Measurements from ENCODE around the gene WEE2. TPM values are rescaled to one million over a fixed set of nuclear protein-coding genes. Genes with fewer than 3 reads are reported as not detected.

Gene WEE2
- total RNA-seq, 1 donor from 2014 or later = not detected

DNA sequence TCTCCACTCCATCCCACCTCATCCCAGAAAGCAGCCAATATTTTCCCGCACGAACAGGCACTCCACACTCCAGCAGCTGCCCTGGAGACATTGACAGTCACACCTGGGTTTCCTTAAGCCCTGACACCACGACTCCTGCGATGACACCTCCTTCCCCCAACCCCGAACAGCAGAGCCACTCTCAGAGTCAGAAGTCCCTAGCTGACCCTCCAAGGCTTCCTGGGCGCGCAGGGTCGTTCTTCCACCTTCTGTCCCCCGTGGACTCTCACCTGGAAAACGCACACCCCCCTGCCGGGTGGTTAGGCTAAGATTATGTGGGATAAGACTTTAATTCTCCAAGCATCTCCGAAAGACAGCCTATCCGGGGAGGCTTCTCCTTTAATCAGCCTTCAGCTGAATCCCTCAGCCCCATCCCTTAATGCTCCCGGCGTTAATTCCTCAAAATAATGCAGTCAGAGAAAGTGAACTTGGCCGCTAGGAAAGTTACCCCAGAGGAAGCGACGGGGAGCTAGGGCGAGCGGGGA is 7.2 kb upstream of the WEE2 start:
- TF ChIP-seq, protein P1, sequence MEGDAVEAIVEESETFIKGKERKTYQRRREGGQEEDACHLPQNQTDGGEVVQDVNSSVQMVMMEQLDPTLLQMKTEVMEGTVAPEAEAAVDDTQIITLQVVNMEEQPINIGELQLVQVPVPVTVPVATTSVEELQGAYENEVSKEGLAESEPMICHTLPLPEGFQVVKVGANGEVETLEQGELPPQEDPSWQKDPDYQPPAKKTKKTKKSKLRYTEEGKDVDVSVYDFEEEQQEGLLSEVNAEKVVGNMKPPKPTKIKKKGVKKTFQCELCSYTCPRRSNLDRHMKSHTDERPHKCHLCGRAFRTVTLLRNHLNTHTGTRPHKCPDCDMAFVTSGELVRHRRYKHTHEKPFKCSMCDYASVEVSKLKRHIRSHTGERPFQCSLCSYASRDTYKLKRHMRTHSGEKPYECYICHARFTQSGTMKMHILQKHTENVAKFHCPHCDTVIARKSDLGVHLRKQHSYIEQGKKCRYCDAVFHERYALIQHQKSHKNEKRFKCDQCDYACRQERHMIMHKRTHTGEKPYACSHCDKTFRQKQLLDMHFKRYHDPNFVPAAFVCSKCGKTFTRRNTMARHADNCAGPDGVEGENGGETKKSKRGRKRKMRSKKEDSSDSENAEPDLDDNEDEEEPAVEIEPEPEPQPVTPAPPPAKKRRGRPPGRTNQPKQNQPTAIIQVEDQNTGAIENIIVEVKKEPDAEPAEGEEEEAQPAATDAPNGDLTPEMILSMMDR (IDR thresholded peaks at IDR 0.05; ENCODE audit: partially characterized antibody, unreplicated experiment) = no peak
- H3K27me3 Mint-ChIP-seq (ENCODE audit: unreplicated experiment) = no peaks in the 10 kb centered on the region

DNA sequence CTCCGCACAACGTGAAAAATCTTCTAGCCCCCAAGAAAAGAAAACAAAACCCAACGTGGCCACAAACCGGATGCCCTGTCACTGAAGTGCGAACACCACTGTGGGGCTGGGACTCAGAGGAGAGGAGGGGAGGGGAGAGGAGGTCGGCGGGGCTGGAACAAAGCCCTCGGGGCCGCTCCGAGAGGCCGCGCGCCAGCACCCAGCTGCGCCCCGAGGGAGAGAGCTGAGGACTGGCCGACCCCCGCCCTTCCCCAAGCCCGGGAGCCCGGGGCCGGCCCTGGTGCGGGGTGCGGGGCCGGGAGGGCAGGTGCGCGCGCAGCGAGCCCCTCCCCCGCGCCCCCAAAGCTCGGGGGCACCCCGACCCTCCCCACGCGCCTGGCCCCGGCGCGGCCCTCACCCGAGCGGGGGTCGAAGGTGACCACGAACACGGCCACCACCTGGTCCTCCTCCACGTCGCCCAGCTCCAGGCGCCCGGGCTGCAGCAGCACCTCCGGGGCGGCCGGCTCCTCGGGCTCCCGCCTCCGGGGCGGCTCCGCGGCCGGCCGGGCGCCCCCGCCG is 6.6 kb upstream of the WEE2 start:
- H3K4me3 Mint-ChIP-seq (ENCODE audit: unreplicated experiment) = peak overlapping the region; percentile 84
- DNase-seq = peak; percentile 63
- H3K9me3 Mint-ChIP-seq (ENCODE audit: unreplicated experiment) = peaks cover 2% of the 10 kb centered on the region
- no peaks in the 10 kb centered on the region for H3K27me3 Mint-ChIP-seq (ENCODE audit: unreplicated experiment)
- no peaks in the 10 kb centered on the region for H3K36me3 Mint-ChIP-seq (ENCODE audit: unreplicated experiment)
- TF ChIP-seq, protein P1 (IDR thresholded peaks at IDR 0.05; ENCODE audit: partially characterized antibody, unreplicated experiment) = no peak
- peaks cover 15% of the 10 kb centered on the region for H3K4me1 Mint-ChIP-seq (ENCODE audit: low read depth, unreplicated experiment)
- no peak overlapping the region for H3K27ac Mint-ChIP-seq (ENCODE audit: unreplicated experiment)

More for the DNA sequence above, 7.2 kb upstream of the WEE2 start:
- Mint-ChIP-seq H3K4me1 (ENCODE audit: low read depth, unreplicated experiment) (peaks cover 21% of the 10 kb centered on the region), H3K36me3 (ENCODE audit: unreplicated experiment) (no peaks in the 10 kb centered on the region), H3K4me3 (ENCODE audit: unreplicated experiment) (peak overlapping the region; percentile 83), H3K27ac (ENCODE audit: unreplicated experiment) (no peak overlapping the region), H3K9me3 (ENCODE audit: unreplicated experiment) (peaks cover 2% of the 10 kb centered on the region)
- no peak for DNase-seq

DNA sequence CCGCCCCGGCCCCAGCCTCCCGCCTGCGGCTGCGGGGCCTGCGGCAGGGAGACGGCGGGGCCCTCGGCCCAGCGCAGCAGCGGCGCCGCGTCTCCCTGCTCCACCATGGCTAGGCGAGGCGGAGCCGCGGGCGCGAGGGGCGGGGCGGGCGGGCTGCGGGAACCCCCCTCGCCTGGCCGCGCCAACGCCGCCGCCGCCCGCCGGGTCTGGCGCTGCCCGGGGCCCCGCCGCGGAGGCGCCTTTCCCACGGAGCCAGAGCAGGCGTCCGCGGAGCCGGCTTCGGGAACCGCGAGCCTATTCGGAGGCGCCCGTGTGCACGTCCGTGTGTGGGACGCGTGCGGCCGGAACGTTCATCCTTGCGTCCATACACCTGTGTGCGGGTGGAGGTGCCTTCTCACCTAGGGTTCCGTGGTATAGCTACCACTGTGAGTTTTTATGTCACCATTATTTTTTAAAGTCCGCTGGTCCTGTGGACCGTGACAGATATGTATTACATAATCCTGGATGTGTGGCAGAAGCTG is 6.0 kb upstream of the WEE2 start, which contains the start of gene DENND11:
DENND11 (minus strand) TSS at position 120 of the 521 bp plus-strand sequence; CDS start at position 107, 13 bp downstream.
- Mint-ChIP-seq H3K4me1 (ENCODE audit: low read depth, unreplicated experiment) (peaks cover 15% of the 10 kb centered on the region), H3K36me3 (ENCODE audit: unreplicated experiment) (no peaks in the 10 kb centered on the region), H3K4me3 (ENCODE audit: unreplicated experiment) (peak within 1 kb of the TSS; percentile 84), H3K27ac (ENCODE audit: unreplicated experiment) (no peak within 1 kb of the TSS), H3K27me3 (ENCODE audit: unreplicated experiment) (no peaks in the 10 kb centered on the region), H3K9me3 (ENCODE audit: unreplicated experiment) (peaks cover 2% of the 10 kb centered on the region)
- peak; percentile 65 for DNase-seq
- TF ChIP-seq, protein P1 (IDR thresholded peaks at IDR 0.05; ENCODE audit: partially characterized antibody, unreplicated experiment) = no peak

DNA sequence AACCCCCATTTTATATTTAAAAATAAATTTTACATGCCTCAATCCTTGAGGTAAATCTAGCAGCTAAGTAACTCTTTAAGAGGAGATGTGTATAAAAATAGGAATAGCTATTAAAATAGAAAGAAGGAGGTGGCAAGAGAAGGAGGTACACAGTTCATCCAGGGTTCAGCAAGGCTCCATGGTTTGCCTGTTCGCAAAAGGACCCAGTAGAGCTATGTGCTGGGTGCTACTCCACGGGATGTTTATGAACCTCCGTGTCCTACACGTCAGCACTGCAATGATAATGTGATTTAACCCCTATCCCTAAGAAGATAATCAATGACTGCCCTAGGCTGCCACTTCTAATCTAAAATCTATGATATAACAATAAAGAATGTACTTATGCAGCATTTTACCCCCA is 5.3 kb upstream of the WEE2 start:
- no peak overlapping the region for H3K27ac Mint-ChIP-seq (ENCODE audit: unreplicated experiment)
- no peaks in the 10 kb centered on the region for H3K27me3 Mint-ChIP-seq (ENCODE audit: unreplicated experiment)
- H3K4me1 Mint-ChIP-seq (ENCODE audit: low read depth, unreplicated experiment) = peaks cover 12% of the 10 kb centered on the region
- DNase-seq = no peak
- H3K36me3 Mint-ChIP-seq (ENCODE audit: unreplicated experiment) = no peaks in the 10 kb centered on the region
- no peak overlapping the region for H3K4me3 Mint-ChIP-seq (ENCODE audit: unreplicated experiment)
- H3K9me3 Mint-ChIP-seq (ENCODE audit: unreplicated experiment) = peaks cover 4% of the 10 kb centered on the region
- TF ChIP-seq, protein P1 (IDR thresholded peaks at IDR 0.05; ENCODE audit: partially characterized antibody, unreplicated experiment) = no peak

DNA sequence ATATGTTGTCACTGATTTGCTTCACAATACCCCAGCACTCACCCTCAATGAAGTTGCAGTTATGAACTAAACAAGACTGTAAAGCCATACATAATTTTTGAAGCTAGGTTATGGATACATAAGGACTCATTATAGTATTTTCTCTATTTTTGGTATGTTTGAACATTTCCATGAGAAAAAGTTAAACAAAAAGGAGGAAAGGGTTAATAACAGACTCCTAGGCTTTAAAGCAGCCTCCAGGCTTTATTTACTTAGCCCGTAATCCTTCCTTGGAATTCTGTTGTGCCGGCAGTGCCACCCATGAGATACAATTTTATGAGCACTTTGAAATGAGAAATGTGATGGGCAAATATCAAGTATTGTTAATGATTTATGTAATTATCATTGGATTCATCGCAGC is 4.0 kb upstream of the WEE2 start:
- H3K4me3 Mint-ChIP-seq (ENCODE audit: unreplicated experiment) = no peak overlapping the region

More for the DNA sequence above, 4.0 kb upstream of the WEE2 start:
- H3K27ac Mint-ChIP-seq (ENCODE audit: unreplicated experiment) = no peak overlapping the region
- no peaks in the 10 kb centered on the region for H3K36me3 Mint-ChIP-seq (ENCODE audit: unreplicated experiment)
- no peaks in the 10 kb centered on the region for H3K27me3 Mint-ChIP-seq (ENCODE audit: unreplicated experiment)
- TF ChIP-seq, protein P1 (IDR thresholded peaks at IDR 0.05; ENCODE audit: partially characterized antibody, unreplicated experiment) = no peak
- DNase-seq = no peak
- H3K9me3 Mint-ChIP-seq (ENCODE audit: unreplicated experiment) = peaks cover 4% of the 10 kb centered on the region
- H3K4me1 Mint-ChIP-seq (ENCODE audit: low read depth, unreplicated experiment) = peaks cover 7% of the 10 kb centered on the region

Measured in glutamatergic neuron (in vitro differentiated cells).